H9 (cell line): ENCODE measurements around the gene MUS81. TPM values are rescaled to one million over a fixed set of nuclear protein-coding genes. Genes with fewer than 3 reads are reported as not detected.
A peak's percentile ranks its signal among the peaks of the same experiment; 100 is the strongest.

Experiments used
- DNase-seq: peaks from one replicate; pipeline ENCODE4 v3.0.0-alpha.2; 2017
- H2AFZ ChIP-seq: one replicate; pipeline ENCODE4 v1.6.1; 2013; ENCODE audit warnings: mild to moderate bottlenecking, low read length, control low read depth, moderate library complexity
- H2AK5ac ChIP-seq: 2 replicates; pipeline ENCODE4 v1.6.1; 2013; ENCODE audit warnings: low read length, control low read depth, mixed read lengths; ENCODE audit not compliant: insufficient read length
- H2BK120ac ChIP-seq: one replicate; pipeline ENCODE4 v1.6.1; 2013; ENCODE audit warnings: low read depth, mild to moderate bottlenecking, low read length, control low read depth, inconsistent platforms; ENCODE audit not compliant: poor library complexity, severe bottlenecking
- H2BK12ac ChIP-seq: 2 replicates; pipeline ENCODE4 v1.6.1; 2013; ENCODE audit warnings: low read length, control low read depth, mixed read lengths, low read depth; ENCODE audit not compliant: insufficient read length
- H2BK15ac ChIP-seq: 2 replicates; pipeline ENCODE4 v1.6.1; 2013; ENCODE audit warnings: low read depth, low read length, control low read depth
- H2BK20ac ChIP-seq: one replicate; pipeline ENCODE4 v1.6.1; 2013; ENCODE audit warnings: low read depth, mild to moderate bottlenecking, low read length, control low read depth, inconsistent platforms; ENCODE audit not compliant: poor library complexity, severe bottlenecking
- H2BK5ac ChIP-seq: 2 replicates; pipeline ENCODE4 v1.6.1; 2013; ENCODE audit warnings: low read length, control low read depth, mixed read lengths; ENCODE audit not compliant: insufficient read length
- H3K14ac ChIP-seq: 2 replicates; pipeline ENCODE4 v1.6.1; 2013; ENCODE audit warnings: low read length, control low read depth; ENCODE audit not compliant: insufficient read depth
- H3K18ac ChIP-seq: 2 replicates; pipeline ENCODE4 v1.6.1; 2013; ENCODE audit warnings: low read depth, mild to moderate bottlenecking, mixed read lengths, low read length, control low read depth; ENCODE audit not compliant: insufficient read length
- H3K23ac ChIP-seq: 2 replicates; pipeline ENCODE4 v1.6.1; 2013; ENCODE audit warnings: low read length, control low read depth, mixed read lengths, low read depth; ENCODE audit not compliant: insufficient read length
- H3K23me2 ChIP-seq: 2 replicates; pipeline ENCODE4 v1.6.1; 2013; ENCODE audit warnings: low read depth, mild to moderate bottlenecking, mixed read lengths, low read length, control low read depth; ENCODE audit not compliant: insufficient read length, poor library complexity, severe bottlenecking
- H3K27ac ChIP-seq: 2 replicates; pipeline ENCODE4 v1.5.1; 2013; ENCODE audit warnings: low read length, control low read depth, mixed read lengths, low read depth; ENCODE audit not compliant: insufficient read length
- H3K27me3 ChIP-seq: 2 replicates; pipeline ENCODE4 v1.6.1; 2013; ENCODE audit warnings: low read length, control low read depth, inconsistent platforms; ENCODE audit not compliant: insufficient read depth
- H3K4ac ChIP-seq: 2 replicates; pipeline ENCODE4 v1.6.1; 2013; ENCODE audit warnings: low read depth, mild to moderate bottlenecking, control low read depth, inconsistent platforms, low read length, moderate library complexity
- H3K4me1 ChIP-seq: 2 replicates; pipeline ENCODE4 v1.6.1; 2013; ENCODE audit warnings: low read length, control low read depth, inconsistent platforms; ENCODE audit not compliant: insufficient read depth
- H3K4me2 ChIP-seq: 2 replicates; pipeline ENCODE4 v1.6.1; 2013; ENCODE audit warnings: low read length, control low read depth, mixed read lengths; ENCODE audit not compliant: insufficient read length, insufficient read depth
- H3K56ac ChIP-seq: 2 replicates; pipeline ENCODE4 v1.6.1; 2013; ENCODE audit warnings: low read depth, mild to moderate bottlenecking, mixed read lengths, low read length, control low read depth; ENCODE audit not compliant: insufficient read length
- H3K79me1 ChIP-seq: 2 replicates; pipeline ENCODE4 v1.6.1; 2013; ENCODE audit warnings: low read depth, mild to moderate bottlenecking, moderate library complexity, low read length, control low read depth, inconsistent platforms; ENCODE audit not compliant: insufficient read depth, poor library complexity, severe bottlenecking
- H3K79me2 ChIP-seq: 2 replicates; pipeline ENCODE4 v1.6.1; 2013; ENCODE audit warnings: low read length, control low read depth, inconsistent platforms; ENCODE audit not compliant: insufficient read depth
- H3K9ac ChIP-seq: 2 replicates; pipeline ENCODE4 v1.6.1; 2013; ENCODE audit warnings: low read length, control low read depth, mixed read lengths; ENCODE audit not compliant: insufficient read length; ENCODE audit errors: extremely low read depth
- H3K9me3 ChIP-seq: one replicate; pipeline ENCODE4 v1.6.1; 2013; ENCODE audit warnings: low read depth, low read length, inconsistent platforms; ENCODE audit not compliant: control insufficient read depth
- H3T11ph ChIP-seq: one replicate; pipeline ENCODE4 v1.6.1; 2013; ENCODE audit warnings: mild to moderate bottlenecking, low read length, control low read depth, inconsistent platforms
- H4K20me1 ChIP-seq: one replicate; pipeline ENCODE4 v1.6.1; 2013; ENCODE audit not compliant: control insufficient read depth, insufficient read length, insufficient read depth
- H4K5ac ChIP-seq: 2 replicates; pipeline ENCODE4 v1.6.1; 2013; ENCODE audit warnings: low read depth, mild to moderate bottlenecking, mixed read lengths, low read length, control low read depth; ENCODE audit not compliant: insufficient read length
- H4K8ac ChIP-seq: replicated peaks from 2 replicates; pipeline ENCODE4 v1.6.1; 2013; ENCODE audit warnings: low read length, control low read depth, mixed read lengths, low read depth; ENCODE audit not compliant: insufficient read length
- H4K91ac ChIP-seq: 2 replicates; pipeline ENCODE4 v1.6.1; 2013; ENCODE audit warnings: low read depth, mild to moderate bottlenecking, moderate library complexity, mixed read lengths, low read length, control low read depth; ENCODE audit not compliant: insufficient read length
- H3K27ac Mint-ChIP-seq, 3 experiments: 2 replicates in 2 of 3; 3 replicates in 1 of 3; pipeline ENCODE4 v1.8.0; 2020 to 2021; ENCODE audit warnings: mixed read lengths in 3 of 3, mild to moderate bottlenecking in 1 of 3, moderate library complexity in 1 of 3
- H3K27me3 Mint-ChIP-seq: 2 replicates; pipeline ENCODE4 v1.8.0; 2021; ENCODE audit warnings: low read depth, mild to moderate bottlenecking, moderate library complexity, mixed read lengths
- H3K36me3 Mint-ChIP-seq, 3 experiments: 2 replicates in 2 of 3; 3 replicates in 1 of 3; pipeline ENCODE4 v1.8.0; 2020 to 2021; ENCODE audit warnings: low read depth in 3 of 3, mixed read lengths in 3 of 3; ENCODE audit not compliant: insufficient read depth in 1 of 3
- H3K4me1 Mint-ChIP-seq, 2 experiments: 2 replicates each; pipeline ENCODE4 v1.8.0; 2020; ENCODE audit warnings: mixed read lengths in 2 of 2
- H3K4me3 Mint-ChIP-seq, 2 experiments: 2 replicates in 1 of 2; 3 replicates in 1 of 2; pipeline ENCODE4 v1.8.0; 2020 to 2021; ENCODE audit warnings: mild to moderate bottlenecking in 2 of 2, mixed read lengths in 2 of 2, moderate library complexity in 1 of 2
- H3K9me3 Mint-ChIP-seq, 2 experiments: 2 replicates in 1 of 2; 3 replicates in 1 of 2; pipeline ENCODE4 v1.8.0; 2020; ENCODE audit warnings: mild to moderate bottlenecking in 2 of 2, mixed read lengths in 2 of 2, moderate library complexity in 1 of 2
- WGBS: extraction: QIAGEN DNeasy Blood & Tissue Kit; methylation state at CpG from one replicate; pipeline ENCODE4 v1.1.7; 2013; ENCODE audit warnings: missing lambda C conversion rate, low lambda C conversion rate, mixed read lengths; ENCODE audit not compliant: insufficient read length; ENCODE audit errors: extremely low coverage; 5-methylcytosine and 5-hydroxymethylcytosine counted together
- total RNA-seq: library from RNA; stranded (reverse); gene quantifications from 2 replicates; pipeline ENCODE4 v1.2.1, GENCODE V29; 2021
- TF ChIP-seq, protein P1 (sequence below): fragments of 200-600 bp; sonication (generic); conservative IDR thresholded peaks from 3 replicates; pipeline ENCODE4 v1.8.0; 2021; ENCODE audit warnings: antibody characterized with exemption, mild to moderate bottlenecking

The MUS81 gene
- total RNA-seq, 1 experiment from 2014 or later, result 49.2 TPM

DNA sequence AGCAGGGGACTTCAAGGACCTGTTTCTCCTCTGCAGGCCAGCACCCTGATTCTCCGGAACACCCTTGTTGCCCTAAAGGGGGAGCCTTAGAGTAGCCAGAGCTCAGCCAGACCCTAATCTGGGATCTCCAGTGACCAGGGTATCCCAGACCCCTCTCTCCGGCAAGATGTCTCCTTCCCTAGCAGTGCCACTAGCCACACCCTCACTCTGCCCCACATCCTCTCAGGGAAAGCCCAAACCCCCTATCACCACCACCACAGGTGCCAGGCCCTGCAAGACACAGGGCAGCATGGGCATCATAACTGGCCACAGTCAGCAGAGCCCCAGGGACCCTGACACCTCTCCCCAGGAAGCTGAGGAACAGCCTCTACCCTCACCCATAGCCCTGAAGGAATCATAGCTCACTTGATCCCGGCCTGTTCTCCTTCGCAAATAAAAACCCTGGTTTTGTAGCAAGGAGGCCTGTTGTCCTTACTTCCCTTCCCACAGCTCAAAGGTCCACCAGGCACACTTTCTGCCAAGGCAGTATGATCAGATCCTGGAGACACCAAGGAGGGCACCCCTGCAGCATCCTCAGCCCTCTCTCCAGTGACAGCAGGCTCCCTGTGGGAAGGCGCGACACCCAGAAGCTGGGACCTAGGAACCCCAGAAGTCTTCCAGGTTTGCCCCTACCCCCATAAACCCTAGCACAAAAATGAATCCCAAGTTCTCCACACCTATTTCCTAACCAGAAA is 6.8 kb upstream of the MUS81 start:
- TF ChIP-seq, protein P1, sequence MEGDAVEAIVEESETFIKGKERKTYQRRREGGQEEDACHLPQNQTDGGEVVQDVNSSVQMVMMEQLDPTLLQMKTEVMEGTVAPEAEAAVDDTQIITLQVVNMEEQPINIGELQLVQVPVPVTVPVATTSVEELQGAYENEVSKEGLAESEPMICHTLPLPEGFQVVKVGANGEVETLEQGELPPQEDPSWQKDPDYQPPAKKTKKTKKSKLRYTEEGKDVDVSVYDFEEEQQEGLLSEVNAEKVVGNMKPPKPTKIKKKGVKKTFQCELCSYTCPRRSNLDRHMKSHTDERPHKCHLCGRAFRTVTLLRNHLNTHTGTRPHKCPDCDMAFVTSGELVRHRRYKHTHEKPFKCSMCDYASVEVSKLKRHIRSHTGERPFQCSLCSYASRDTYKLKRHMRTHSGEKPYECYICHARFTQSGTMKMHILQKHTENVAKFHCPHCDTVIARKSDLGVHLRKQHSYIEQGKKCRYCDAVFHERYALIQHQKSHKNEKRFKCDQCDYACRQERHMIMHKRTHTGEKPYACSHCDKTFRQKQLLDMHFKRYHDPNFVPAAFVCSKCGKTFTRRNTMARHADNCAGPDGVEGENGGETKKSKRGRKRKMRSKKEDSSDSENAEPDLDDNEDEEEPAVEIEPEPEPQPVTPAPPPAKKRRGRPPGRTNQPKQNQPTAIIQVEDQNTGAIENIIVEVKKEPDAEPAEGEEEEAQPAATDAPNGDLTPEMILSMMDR, result peak; percentile 42; the same call in 2 of the 3 replicates
- peaks cover 47 to 58% (median 50%) of the 10 kb centered on the region in 3 experiments for H3K36me3 Mint-ChIP-seq
- H3K18ac ChIP-seq, result no peak overlapping the region
- no peak overlapping the region for H2BK12ac ChIP-seq
- peaks cover 21 to 25% of the 10 kb centered on the region in 2 experiments for H3K4me1 Mint-ChIP-seq
- H4K20me1 ChIP-seq, result no peaks in the 10 kb centered on the region
- peaks cover 3 to 7% of the 10 kb centered on the region in 2 experiments; a peak in 2 of 5 replicates for H3K9me3 Mint-ChIP-seq
- H3K23me2 ChIP-seq, result peaks cover 8% of the 10 kb centered on the region
- no peak overlapping the region for H3K56ac ChIP-seq
- no peaks in the 10 kb centered on the region for H3K4me1 ChIP-seq
- H3K79me2 ChIP-seq, result peaks cover 14% of the 10 kb centered on the region; the same call in 1 of the 2 replicates
- no peak overlapping the region for H2BK20ac ChIP-seq
- no peak overlapping the region for H3K23ac ChIP-seq
- H3K4ac ChIP-seq, result no peak overlapping the region
- no peak overlapping the region for H4K5ac ChIP-seq
- H3K9me3 ChIP-seq, result no peaks in the 10 kb centered on the region
- H2AFZ ChIP-seq, result no peak overlapping the region
- H3K9ac ChIP-seq, result no peak overlapping the region
- no peak overlapping the region for H2BK5ac ChIP-seq
- no peak overlapping the region for H3K14ac ChIP-seq
- H3K4me3 Mint-ChIP-seq, result peak overlapping the region in 1 of 2 experiments; percentile 31; a peak in 2 of 5 replicates
- H2BK15ac ChIP-seq, result no peak overlapping the region
- H4K91ac ChIP-seq, result no peak overlapping the region
- peaks cover 8% of the 10 kb centered on the region for H3K27me3 Mint-ChIP-seq
- peak overlapping the region in 2 of 3 experiments; percentile 28 to 71; a peak in 1 of 7 replicates for H3K27ac Mint-ChIP-seq
- no CpG with 5 or more reads among the region's 6 CpGs for WGBS
- no peak overlapping the region for H2BK120ac ChIP-seq
- H3K27ac ChIP-seq, result no peak overlapping the region
- H3T11ph ChIP-seq, result no peak overlapping the region
- H3K27me3 ChIP-seq, result no peaks in the 10 kb centered on the region
- peak; percentile 54 for DNase-seq
- H2AK5ac ChIP-seq, result no peak overlapping the region
- H3K4me2 ChIP-seq, result no peak overlapping the region
- peaks cover 3% of the 10 kb centered on the region for H3K79me1 ChIP-seq
- H4K8ac ChIP-seq, result no peak overlapping the region
